GM18870 (cell line): ENCODE data around the gene SKI.

Experiments
- ATAC-seq: cut with Tn5 transposase; IDR thresholded peaks from one replicate; pipeline ENCODE4 v1.9.1; 2021; ENCODE audit warnings: moderate library complexity; ENCODE audit not compliant: unreplicated experiment

The SKI gene

DNA sequence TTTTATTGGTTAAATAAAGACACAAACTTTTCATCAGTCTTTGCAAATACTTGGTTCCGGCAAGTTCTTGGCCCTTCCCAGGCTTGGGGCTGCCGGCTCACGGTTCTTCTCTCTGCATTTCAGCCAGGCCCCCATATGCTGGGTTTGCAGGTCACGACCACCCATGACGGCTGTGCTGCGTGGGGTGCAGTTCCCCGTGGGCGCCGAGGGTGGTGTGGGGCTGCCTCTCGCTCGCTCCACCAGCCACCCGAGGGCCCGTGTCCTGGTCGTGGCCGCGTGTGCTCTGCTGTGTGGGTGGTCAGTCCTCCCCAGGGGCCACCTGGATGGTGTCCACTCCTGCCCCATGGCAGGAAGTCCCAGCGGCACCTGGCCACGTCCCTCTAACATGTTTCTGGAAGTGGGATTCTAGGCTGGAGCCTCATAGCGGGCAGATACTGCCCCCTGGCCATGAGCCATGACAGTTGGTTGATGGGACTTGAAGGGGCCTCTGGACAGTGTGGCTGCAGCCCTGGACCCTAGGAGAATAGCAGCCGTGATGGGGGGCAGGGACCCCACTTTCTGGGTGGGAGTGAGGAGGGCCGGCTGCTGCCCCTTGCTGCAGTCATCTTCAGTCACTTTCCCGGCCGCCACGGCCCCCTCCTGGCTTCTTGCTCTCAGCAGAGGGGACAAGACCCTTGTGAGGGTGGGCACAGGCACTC lies 46.3 kb downstream of the SKI start:
- no peak for ATAC-seq

DNA sequence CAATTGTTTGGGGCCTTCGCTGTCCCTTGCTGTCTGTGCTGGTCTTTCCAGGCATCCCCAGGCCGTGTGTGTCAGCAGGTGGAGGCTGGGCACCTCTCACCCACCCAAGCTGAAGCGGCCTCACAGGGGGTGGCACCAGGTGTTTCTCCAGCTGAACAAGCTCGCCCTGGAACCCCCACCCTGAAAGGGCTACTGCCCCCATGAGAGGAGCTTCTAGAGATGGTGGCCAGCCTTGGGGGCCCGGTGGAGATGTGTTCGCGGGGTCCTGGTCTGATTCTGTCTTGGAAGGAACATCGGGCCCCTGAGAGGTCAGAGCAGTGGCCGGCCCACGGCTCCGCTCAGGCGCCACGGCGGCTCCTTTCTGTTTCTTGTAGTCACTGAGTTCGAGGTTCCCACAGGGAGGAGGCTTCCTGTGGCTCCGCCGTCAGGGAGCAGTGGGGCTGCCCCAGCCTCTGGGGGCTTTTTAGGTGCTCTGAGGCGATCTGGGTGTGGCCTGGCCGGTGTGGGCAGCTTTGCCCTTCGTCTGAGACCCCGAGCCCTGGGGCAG lies 46.9 kb downstream of the SKI start:
- ATAC-seq = no peak

GRCh38 chr1:2275796-2276536 lies 47.8 kb downstream of the SKI start:
- ATAC-seq = no peak

GRCh38 chr1:2276803-2277580 lies 48.9 kb downstream of the SKI start:
- no peak for ATAC-seq

DNA sequence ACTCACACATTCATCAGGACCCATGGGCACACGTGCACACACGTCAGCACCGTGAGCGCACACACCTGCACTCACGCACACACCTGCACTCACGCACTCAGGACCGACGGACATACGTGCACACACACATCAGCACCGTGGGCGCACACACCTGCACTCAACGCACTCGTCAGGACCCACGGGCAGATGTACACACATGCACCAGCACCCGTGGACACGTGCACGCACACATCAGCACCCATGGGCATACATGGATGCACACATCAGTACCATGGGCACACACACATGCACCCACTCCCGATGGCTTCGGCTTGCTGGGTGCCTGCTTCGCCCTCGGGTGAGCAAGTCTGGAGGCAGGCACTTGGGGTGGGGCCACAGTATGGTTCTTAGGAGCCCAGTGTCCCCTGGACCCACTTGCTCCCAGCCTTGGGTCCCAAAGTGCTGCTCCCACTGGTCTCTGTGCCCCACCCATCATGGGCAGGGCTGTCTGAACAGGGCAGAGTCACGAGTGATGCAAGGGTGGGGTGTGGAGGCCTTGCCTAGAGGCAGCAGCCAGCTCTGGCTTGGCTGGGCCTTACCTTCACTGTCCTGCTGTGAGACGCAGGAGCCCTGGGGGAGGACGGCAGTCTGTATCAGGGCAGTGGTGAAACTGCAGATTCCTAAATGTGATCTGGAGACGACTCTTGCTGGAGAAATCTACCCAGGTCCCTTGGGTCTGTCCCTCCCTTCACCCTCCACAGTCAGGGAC lies 49.8 kb downstream of the SKI start:
- ATAC-seq = no peak

DNA sequence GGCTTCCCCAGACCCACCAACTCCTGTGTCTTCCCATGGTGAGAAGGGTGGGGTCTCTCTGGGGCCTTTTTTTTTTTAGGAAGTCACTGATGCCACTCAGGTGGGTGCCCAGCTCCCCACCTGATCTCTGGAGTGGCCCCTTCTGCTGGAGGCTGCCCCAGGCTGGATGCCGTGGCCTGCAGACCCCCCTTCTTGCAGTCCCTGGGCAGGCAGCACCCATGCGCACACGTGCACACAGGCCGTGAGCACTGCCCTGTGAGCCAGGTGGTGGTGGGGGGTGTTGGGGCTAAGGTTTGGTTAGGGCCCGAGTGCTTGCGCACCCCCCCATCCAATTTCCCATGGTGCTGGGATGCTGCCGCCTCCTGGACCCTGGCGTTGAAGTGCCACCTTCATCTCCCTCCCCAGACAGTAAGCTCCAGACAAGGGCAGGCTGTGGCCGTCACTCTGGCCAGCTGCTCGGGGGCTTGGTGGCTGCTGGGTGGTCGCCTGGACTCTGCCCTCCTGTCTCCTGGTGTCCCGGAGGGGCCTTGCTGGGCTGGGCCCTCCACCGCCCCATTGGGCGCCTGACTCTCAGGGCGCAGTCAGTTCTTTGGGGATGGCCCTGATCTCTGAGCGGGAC lies 50.6 kb downstream of the SKI start:
- ATAC-seq = no peak

GRCh38 chr1:2279210-2279639 lies 51.1 kb downstream of the SKI start:
- ATAC-seq = no peak

GRCh38 chr1:2279817-2280216 lies 51.7 kb downstream of the SKI start:
- ATAC-seq = no peak

- no peak for ATAC-seq
Measured at GRCh38 chr1:2282556-2283270, 54.6 kb downstream of the SKI start.

GRCh38 chr1:2283371-2283990 lies 55.4 kb downstream of the SKI start:
- ATAC-seq = no peak

DNA sequence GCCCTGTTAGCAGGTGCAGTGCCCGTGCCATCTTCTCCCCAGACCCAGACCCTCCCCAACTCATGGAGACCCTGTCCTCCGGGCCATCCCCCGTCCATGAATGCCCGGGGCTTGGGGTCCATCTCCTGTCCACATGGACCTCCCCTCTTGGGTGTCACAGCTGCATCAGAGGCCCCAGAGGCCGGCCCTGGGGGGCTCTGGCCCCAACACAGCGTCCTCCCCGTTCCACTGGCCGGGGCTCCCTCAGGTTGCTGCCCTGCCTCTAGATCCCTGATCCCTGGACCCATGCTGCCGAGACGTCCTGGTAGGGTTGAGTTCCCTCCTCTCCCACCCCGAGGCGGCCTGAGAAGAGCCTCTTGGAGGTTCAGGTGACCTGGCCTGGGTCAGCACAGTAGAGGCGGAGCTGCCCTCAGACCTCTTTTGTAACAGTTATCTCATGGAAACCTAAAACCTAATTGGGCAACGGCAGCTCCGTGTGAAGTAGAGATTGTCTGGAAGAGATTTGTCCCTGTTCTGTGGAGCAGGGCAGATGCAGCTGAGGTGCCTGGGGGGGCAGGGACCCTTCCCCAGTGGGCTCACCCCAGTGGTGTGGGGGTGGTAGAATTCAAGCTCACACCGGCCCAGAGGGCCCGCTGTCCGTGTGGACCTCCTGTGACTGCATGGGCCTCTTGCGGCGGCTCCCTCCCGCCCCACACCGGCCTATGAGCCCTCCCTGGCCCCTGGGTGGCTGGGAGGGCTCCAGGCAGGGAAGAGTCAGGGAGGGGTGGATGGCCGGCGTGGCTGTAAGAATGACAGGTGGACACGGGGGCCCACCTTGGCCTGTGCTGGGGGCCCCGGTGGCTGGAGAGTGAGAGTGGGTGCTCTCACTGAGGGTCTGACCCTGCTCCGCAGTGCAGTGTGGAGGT lies 56.1 kb downstream of the SKI start:
- ATAC-seq = no peak

DNA sequence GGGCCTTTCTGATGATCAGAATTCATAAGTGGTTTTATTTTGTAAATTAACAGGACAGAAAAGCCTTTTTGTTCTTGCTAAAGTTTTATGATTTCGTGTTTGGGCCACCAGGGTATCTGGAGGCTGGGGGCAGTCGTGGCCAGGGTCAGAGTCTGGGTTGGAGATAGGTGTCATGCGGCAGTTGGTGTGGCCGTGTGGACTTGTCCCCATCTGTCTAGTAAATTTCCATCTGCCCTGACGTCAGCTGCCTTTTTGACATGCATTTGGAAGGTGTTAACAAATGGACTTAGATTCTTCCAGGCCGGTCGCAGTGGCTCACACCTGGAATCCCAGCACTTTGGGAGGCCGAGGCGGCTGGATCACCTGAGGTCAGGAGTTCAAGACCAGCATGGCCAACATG lies 56.8 kb downstream of the SKI start:
- ATAC-seq = no peak

DNA sequence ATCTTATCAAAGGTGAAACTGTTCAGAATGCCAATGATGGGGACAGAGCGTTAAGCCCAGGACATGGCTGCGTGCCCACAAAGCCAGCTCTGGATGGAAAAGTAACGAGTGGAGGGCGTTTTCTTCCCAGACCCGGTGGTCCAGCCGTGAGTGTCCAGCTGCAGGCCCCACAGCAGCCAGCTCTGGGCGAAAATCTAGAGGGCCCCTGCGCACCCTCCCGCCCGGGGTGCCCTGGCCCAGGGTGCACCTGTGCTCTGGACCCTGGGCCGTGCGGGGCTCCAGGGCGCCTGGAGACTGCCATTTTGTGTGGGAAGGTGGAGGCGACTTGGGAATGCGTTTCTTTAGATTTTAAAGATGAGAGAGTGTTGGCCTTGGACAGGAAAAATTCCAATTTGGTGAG lies 58.8 kb downstream of the SKI start:
- ATAC-seq = no peak

- no peak for ATAC-seq
Measured at GRCh38 chr1:2287649-2288048, 59.5 kb downstream of the SKI start.

GRCh38 chr1:2288311-2288710 lies 60.2 kb downstream of the SKI start:
- ATAC-seq = no peak

GRCh38 chr1:2288816-2289536 lies 60.9 kb downstream of the SKI start:
- ATAC-seq = no peak

- no peak for ATAC-seq
Measured at GRCh38 chr1:2289607-2290006, 61.5 kb downstream of the SKI start.

- no peak for ATAC-seq
Measured at GRCh38 chr1:2290171-2290578, 62.1 kb downstream of the SKI start.
